Ishikawa (cell line): ENCODE data around the gene CUEDC2.

Experiments used
- CREB1 ChIP-seq: IDR thresholded peaks from 2 replicates; pipeline ENCODE4 v1.6.1; 2012; ENCODE audit warnings: low read depth
- EP300 ChIP-seq: IDR thresholded peaks from 2 replicates; pipeline ENCODE4 v1.6.1; 2012; ENCODE audit warnings: borderline replicate concordance
- FOXM1 ChIP-seq: IDR thresholded peaks from 2 replicates; pipeline ENCODE4 v1.6.1; 2012; ENCODE audit warnings: low read depth, borderline replicate concordance
- MAX ChIP-seq: IDR thresholded peaks from 2 replicates; pipeline ENCODE4 v1.6.1; 2012
- NFIC ChIP-seq: IDR thresholded peaks from 2 replicates; pipeline ENCODE4 v1.6.1; 2012
- RAD21 ChIP-seq: IDR thresholded peaks from 2 replicates; pipeline ENCODE4 v1.6.1; 2012; ENCODE audit warnings: low read depth
- TAF1 ChIP-seq: IDR thresholded peaks from 2 replicates; pipeline ENCODE4 v1.6.1; 2012; ENCODE audit warnings: low read depth, mild to moderate bottlenecking
- YY1 ChIP-seq: IDR thresholded peaks from 2 replicates; pipeline ENCODE4 v1.6.1; 2012; ENCODE audit warnings: low read depth
- ZBTB7A ChIP-seq: IDR thresholded peaks from 2 replicates; pipeline ENCODE4 v1.6.1; 2012; ENCODE audit warnings: low read depth
- TF ChIP-seq, protein P1 (sequence below): IDR thresholded peaks from 2 replicates; pipeline ENCODE4 v1.6.1; 2012; ENCODE audit warnings: low read depth, mild to moderate bottlenecking
- TF ChIP-seq, protein P2 (sequence below): IDR thresholded peaks from 2 replicates; pipeline ENCODE4 v1.6.1; 2012

DNA sequence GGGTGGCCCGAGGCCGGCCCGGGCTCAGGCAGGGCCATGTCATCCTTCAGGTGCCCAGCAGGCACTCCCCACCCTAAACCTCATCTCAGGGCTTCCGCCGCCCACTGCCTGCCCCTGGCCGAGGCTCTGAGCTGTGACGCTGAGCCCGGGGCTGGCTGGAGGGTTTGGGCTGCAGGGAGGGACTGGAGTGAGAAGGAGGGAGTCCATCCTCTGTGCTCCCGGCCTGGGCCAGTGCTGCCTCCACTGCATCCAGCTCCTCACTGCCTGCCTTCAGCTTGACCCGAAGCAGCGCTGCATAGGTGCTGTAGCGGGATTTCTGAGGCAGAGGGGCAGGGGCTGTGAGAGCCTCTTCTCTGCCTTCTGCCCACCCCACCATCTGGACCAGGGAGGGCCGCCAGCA, 29.3 kb downstream of the CUEDC2 start:
- TF ChIP-seq YY1 (no peak), MAX (no peak), EP300 (no peak), ZBTB7A (no peak), TAF1 (no peak), RAD21 (no peak), CREB1 (no peak), NFIC (no peak), FOXM1 (no peak)
- TF ChIP-seq, protein P1, sequence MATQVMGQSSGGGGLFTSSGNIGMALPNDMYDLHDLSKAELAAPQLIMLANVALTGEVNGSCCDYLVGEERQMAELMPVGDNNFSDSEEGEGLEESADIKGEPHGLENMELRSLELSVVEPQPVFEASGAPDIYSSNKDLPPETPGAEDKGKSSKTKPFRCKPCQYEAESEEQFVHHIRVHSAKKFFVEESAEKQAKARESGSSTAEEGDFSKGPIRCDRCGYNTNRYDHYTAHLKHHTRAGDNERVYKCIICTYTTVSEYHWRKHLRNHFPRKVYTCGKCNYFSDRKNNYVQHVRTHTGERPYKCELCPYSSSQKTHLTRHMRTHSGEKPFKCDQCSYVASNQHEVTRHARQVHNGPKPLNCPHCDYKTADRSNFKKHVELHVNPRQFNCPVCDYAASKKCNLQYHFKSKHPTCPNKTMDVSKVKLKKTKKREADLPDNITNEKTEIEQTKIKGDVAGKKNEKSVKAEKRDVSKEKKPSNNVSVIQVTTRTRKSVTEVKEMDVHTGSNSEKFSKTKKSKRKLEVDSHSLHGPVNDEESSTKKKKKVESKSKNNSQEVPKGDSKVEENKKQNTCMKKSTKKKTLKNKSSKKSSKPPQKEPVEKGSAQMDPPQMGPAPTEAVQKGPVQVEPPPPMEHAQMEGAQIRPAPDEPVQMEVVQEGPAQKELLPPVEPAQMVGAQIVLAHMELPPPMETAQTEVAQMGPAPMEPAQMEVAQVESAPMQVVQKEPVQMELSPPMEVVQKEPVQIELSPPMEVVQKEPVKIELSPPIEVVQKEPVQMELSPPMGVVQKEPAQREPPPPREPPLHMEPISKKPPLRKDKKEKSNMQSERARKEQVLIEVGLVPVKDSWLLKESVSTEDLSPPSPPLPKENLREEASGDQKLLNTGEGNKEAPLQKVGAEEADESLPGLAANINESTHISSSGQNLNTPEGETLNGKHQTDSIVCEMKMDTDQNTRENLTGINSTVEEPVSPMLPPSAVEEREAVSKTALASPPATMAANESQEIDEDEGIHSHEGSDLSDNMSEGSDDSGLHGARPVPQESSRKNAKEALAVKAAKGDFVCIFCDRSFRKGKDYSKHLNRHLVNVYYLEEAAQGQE, result no peak
- TF ChIP-seq, protein P2, sequence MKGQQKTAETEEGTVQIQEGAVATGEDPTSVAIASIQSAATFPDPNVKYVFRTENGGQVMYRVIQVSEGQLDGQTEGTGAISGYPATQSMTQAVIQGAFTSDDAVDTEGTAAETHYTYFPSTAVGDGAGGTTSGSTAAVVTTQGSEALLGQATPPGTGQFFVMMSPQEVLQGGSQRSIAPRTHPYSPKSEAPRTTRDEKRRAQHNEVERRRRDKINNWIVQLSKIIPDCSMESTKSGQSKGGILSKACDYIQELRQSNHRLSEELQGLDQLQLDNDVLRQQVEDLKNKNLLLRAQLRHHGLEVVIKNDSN, result no peak
